HG03064 (cell line): Measurements from ENCODE around the gene GLYATL1.

Experiments
- ATAC-seq: cut with Tn5 transposase; IDR thresholded peaks from one replicate; pipeline ENCODE4 v1.9.1; 2021; ENCODE audit warnings: low read depth; ENCODE audit not compliant: unreplicated experiment

GLYATL1 gene

GRCh38 chr11:58939277-58939676 lies at the start of gene GLYATL1:
Gene GLYATL1 (plus strand): TSS chr11:58939488. CDS start chr11:58947088, 7,600 bp downstream.
- ATAC-seq: no peak

GRCh38 chr11:58893899-58894298 lies 45.4 kb upstream of the GLYATL1 start:
- ATAC-seq: no peak

GRCh38 chr11:58898106-58898505 lies 41.2 kb upstream of the GLYATL1 start:
- ATAC-seq: no peak

GRCh38 chr11:58900479-58901420 lies 38.5 kb upstream of the GLYATL1 start:
- ATAC-seq: no peak

GRCh38 chr11:58902881-58903280 lies 36.4 kb upstream of the GLYATL1 start:
- no peak for ATAC-seq

GRCh38 chr11:58905011-58905720 lies 34.1 kb upstream of the GLYATL1 start:
- ATAC-seq: no peak

DNA sequence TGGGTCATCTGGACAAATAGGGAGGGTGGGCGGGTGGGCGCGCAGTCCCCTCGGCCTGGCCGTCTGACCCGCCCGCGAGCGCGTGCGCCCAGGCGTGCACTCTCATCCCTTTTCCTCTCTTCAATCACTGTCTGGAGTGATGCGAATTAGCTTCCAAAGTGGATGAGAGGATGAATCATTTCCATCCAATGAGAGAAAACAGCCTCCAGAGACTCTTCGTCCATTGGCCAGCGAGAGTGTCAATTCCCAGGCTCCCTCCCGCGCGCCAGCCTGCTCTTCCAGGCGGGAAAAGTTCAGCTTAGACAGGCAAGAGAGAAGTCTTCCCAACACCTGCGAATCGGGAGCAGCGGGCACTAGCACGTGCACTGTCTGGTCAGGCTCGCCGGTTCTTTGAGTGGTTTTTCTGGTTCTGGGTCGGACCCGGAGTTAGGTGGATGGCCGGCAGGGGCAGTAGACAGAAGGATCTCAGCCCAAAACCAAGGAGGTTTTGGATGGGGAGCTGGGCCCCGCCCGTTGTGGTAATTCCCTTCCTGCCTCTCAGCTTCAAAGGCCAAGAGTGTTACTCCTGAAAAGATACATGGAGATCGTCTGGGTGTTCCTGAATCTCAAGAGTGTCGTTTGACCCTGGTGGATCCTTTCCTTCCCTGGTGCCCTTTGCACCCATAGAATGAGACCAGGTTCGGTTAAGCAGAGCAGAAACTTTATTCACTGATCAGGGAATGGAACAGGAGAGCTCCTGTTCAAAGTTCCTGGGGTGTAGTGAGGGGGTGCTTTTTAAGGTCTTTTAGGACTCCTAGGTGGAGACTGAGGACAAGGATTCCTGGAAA lies 33.4 kb upstream of the GLYATL1 start:
- ATAC-seq: no peak

DNA sequence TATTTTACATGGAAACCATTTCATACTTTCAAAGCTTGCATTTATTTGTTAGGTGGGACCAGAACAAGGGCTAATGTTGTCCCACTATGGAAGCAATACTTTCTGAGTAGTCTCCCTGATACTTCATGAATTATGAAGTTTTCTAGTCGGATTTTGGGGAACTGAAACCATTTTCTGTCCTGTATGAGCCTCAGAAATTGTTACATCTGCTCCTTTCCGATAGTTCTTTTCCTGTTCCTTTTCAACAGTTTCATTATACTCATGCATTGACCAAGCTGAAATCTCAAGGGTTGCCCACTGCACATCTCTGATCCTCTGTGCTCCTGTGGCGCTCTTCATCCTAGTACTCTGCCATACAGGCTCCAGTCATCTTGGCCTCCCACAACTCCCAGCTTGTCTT lies 31.5 kb upstream of the GLYATL1 start:
- ATAC-seq: no peak

GRCh38 chr11:58912124-58912523 lies 27.2 kb upstream of the GLYATL1 start:
- ATAC-seq: no peak

GRCh38 chr11:58913685-58914084 lies 25.6 kb upstream of the GLYATL1 start:
- no peak for ATAC-seq

GRCh38 chr11:58914821-58915543 lies 24.3 kb upstream of the GLYATL1 start:
- ATAC-seq: no peak

DNA sequence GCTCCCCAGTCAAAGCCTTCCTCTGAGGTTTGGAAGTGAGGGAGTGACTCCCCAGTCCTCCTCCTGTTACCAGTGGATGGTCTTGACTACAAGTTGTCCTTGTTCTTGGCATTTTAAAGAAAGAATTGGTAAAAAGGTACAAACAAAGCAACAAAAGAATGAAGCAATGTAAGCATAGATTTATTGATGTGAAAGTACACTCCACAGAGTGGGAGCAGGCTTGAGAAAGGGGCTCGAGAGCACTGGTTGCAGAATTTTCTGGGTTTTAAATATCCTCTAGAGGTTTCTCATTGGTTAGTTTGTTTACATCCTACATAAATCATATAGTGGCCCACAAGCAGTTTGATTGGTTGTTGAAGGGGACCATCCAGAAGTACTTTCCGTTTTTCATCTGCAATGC lies 22.7 kb upstream of the GLYATL1 start:
- no peak for ATAC-seq

- ATAC-seq: no peak
These were observed 22.0 kb upstream of the GLYATL1 start for GRCh38 chr11:58917159-58917783.

GRCh38 chr11:58919561-58919960 lies 19.7 kb upstream of the GLYATL1 start:
- no peak for ATAC-seq

DNA sequence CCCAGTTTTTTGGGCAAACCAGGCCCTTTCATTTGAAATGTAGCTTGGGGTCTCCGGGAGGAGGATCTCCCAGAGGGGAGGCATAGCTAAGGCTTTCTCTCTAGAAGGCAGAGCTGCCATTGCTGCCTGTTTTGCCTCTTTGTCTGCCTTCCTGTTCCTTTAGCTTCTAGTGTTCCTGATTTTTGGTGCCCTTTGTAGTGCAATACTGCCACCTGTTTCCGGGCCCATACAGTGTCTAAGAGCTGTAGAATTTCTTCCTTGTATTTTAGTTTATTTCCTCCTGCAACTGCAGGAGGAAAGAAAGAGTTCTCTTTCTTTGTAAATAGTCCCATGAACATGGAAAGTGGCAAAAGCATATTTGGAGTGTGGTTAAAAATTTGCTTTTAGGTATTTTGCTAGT lies 19.3 kb upstream of the GLYATL1 start:
- ATAC-seq: no peak

GRCh38 chr11:58921778-58922390 lies 17.4 kb upstream of the GLYATL1 start:
- ATAC-seq: no peak

DNA sequence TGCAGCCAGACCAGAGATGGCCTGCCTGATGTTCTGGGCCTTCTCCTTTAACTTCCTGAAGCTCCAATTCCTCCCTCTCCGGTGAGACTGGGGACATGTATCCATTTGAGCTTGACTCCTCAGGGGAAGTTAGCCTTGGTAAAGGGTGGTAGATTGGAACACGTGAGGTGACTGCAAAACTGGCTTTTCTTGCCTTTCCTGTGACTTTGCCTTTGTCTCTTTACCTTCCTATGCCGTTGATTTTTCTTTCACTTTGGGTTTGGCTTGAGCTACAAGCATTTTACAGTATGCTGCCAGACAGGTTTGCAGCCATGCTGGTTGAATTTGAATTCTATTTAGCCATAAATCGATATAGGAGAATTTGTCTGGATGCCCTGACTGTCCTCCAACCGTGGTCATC lies 16.8 kb upstream of the GLYATL1 start:
- ATAC-seq: no peak

- ATAC-seq: no peak
These were observed 15.9 kb upstream of the GLYATL1 start for GRCh38 chr11:58923300-58923788.

GRCh38 chr11:58924230-58924629 lies 15.1 kb upstream of the GLYATL1 start:
- ATAC-seq: no peak
